ENCODE measurements around the gene SLC12A6.
A peak's percentile ranks its signal among the peaks of the same experiment; 100 is the strongest.

The SLC12A6 gene

GRCh38 chr15:34335176-34336032, 2.2 kb downstream of the SLC12A6 start:
- TF ChIP-seq, protein P1, sequence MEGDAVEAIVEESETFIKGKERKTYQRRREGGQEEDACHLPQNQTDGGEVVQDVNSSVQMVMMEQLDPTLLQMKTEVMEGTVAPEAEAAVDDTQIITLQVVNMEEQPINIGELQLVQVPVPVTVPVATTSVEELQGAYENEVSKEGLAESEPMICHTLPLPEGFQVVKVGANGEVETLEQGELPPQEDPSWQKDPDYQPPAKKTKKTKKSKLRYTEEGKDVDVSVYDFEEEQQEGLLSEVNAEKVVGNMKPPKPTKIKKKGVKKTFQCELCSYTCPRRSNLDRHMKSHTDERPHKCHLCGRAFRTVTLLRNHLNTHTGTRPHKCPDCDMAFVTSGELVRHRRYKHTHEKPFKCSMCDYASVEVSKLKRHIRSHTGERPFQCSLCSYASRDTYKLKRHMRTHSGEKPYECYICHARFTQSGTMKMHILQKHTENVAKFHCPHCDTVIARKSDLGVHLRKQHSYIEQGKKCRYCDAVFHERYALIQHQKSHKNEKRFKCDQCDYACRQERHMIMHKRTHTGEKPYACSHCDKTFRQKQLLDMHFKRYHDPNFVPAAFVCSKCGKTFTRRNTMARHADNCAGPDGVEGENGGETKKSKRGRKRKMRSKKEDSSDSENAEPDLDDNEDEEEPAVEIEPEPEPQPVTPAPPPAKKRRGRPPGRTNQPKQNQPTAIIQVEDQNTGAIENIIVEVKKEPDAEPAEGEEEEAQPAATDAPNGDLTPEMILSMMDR (IDR thresholded peaks at IDR 0.05): no peak
- H3K4me3 ChIP-seq (ENCODE audit: low read depth in 1 of 2, low read length in 1 of 2): peak overlapping the region; percentile 83 to 97
- peaks cover 60 to 68% of the 10 kb centered on the region in 2 experiments for H3K4me1 ChIP-seq (ENCODE audit: control insufficient read depth in 1 of 2, insufficient read depth in 1 of 2, low read depth in 1 of 2, low read length in 1 of 2)
- H3K9me3 ChIP-seq: no peaks in the 10 kb centered on the region
- H3K27me3 ChIP-seq: no peaks in the 10 kb centered on the region
- peak overlapping the region; percentile 99 for H3K27ac ChIP-seq
- H3K36me3 ChIP-seq: peaks cover 21% of the 10 kb centered on the region

DNA sequence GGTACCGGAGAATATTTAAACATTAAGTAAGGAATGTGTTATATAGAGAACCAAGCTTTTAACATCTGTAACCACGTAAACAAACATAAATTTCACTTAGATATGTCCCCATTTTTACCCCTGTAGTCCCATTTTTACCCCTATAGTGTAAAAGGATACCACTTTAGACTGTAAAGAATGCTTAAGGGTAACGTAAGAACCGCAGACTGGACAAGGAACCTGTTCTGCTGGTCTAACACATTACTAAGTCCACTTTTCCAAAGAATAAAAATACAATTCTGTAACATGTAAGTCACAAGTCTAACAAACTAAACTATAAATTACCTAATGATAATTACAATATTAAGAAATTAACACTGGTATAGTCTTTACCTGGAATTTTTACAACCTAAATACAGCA, 2.9 kb downstream of the SLC12A6 start:
- peaks cover 60 to 68% of the 10 kb centered on the region in 2 experiments for H3K4me1 ChIP-seq (ENCODE audit: control insufficient read depth in 1 of 2, insufficient read depth in 1 of 2, low read depth in 1 of 2, low read length in 1 of 2)
- TF ChIP-seq, protein P1 (IDR thresholded peaks at IDR 0.05): no peak
- H3K9me3 ChIP-seq: no peaks in the 10 kb centered on the region
- no peaks in the 10 kb centered on the region for H3K27me3 ChIP-seq
- peaks cover 18% of the 10 kb centered on the region for H3K36me3 ChIP-seq
- H3K4me3 ChIP-seq (ENCODE audit: low read depth in 1 of 2, low read length in 1 of 2): peak overlapping the region; percentile 83 to 97
- H3K27ac ChIP-seq: peak overlapping the region; percentile 99

DNA sequence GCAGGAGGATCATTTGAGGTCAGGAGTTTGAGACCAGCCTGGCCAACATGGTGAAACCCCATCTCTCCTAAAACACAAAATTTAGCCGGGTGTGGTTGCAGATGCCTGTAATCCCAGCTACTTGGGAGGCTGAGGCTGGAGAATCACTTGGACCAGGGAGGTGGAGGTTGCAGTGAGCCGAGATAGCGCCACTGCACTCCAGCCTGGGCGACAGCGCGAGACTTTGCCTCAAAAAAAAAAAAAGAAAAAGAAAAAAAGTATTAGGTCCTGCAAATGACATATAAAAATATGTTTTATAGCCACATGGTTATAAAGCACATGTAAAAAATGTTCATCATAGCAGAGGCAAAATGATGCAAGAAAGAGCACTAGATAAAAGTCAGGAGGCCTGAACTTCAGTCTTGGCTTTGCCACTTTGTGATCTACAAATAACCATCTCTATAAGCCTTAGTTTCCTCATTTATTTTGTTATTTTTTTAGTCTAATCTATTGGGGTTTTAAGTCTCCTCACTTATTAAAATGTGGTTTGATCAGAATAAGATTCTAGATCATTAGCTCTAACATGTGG, 4.9 kb downstream of the SLC12A6 start:
- peaks cover 9% of the 10 kb centered on the region for H3K36me3 ChIP-seq
- TF ChIP-seq, protein P1 (IDR thresholded peaks at IDR 0.05): no peak
- peaks cover 63 to 72% of the 10 kb centered on the region in 2 experiments for H3K4me1 ChIP-seq (ENCODE audit: control insufficient read depth in 1 of 2, insufficient read depth in 1 of 2, low read depth in 1 of 2, low read length in 1 of 2)
- H3K4me3 ChIP-seq (ENCODE audit: low read depth in 1 of 2, low read length in 1 of 2): peak overlapping the region; percentile 83 to 97
- no peaks in the 10 kb centered on the region for H3K9me3 ChIP-seq
- H3K27ac ChIP-seq: peak overlapping the region; percentile 99
- H3K27me3 ChIP-seq: no peaks in the 10 kb centered on the region

DNA sequence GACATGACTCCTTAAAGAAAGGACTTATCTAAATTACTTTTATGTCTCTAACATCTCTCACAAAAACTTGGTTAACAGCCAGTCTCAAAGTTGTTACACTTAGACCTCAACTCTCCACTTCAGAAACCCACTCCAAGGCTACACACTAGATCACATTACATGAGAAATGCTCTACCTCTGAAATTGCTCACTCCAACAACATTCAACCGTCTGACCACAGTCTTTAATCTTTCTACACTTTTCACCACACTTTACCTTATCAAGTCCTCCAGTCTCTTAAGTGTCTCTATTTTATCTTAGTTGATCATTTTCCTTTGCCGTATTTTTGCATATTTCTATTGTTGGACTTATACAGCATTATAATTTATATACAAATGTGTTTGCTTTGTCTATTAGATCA, 5.8 kb downstream of the SLC12A6 start:
- Histone ChIP-seq H3K4me1 (ENCODE audit: control insufficient read depth in 1 of 2, insufficient read depth in 1 of 2, low read depth in 1 of 2, low read length in 1 of 2) (peaks cover 71 to 77% of the 10 kb centered on the region in 2 experiments), H3K4me3 (ENCODE audit: low read depth in 1 of 2, low read length in 1 of 2) (peak overlapping the region in 1 of 2 experiments; percentile 83), H3K27me3 (no peaks in the 10 kb centered on the region), H3K36me3 (peaks cover 9% of the 10 kb centered on the region), H3K27ac (peak overlapping the region; percentile 99), H3K9me3 (no peaks in the 10 kb centered on the region)
- TF ChIP-seq, protein P1 (IDR thresholded peaks at IDR 0.05): no peak

DNA sequence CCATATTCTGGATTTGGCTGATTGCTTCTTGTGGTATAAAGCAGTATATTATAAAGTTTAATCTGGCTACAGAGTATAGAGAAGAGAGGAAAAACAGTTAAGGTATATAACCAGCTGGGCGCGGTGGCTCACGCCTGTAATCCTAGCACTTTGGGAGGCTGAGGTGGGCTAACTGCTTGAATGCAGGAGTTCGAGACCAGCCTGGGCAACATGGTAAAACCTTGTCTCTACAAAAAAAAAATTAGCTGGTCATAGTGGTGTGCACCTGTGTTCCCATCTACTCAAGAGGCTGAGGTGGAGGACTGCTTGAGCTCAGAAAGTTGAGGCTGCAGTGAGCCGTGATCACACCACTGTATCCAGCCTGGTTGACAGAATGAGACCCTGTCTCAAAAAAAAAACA, 7.3 kb downstream of the SLC12A6 start:
- Histone ChIP-seq H3K36me3 (peaks cover 9% of the 10 kb centered on the region), H3K4me1 (ENCODE audit: control insufficient read depth in 1 of 2, insufficient read depth in 1 of 2, low read depth in 1 of 2, low read length in 1 of 2) (peaks cover 69 to 78% of the 10 kb centered on the region in 2 experiments), H3K9me3 (no peaks in the 10 kb centered on the region), H3K27me3 (no peaks in the 10 kb centered on the region), H3K4me3 (ENCODE audit: low read depth in 1 of 2, low read length in 1 of 2) (no peak overlapping the region), H3K27ac (peak overlapping the region; percentile 99)
- TF ChIP-seq, protein P1 (IDR thresholded peaks at IDR 0.05): no peak
